Measurements from ENCODE around the gene CRPPA. TPM values are rescaled to one million over a fixed set of nuclear protein-coding genes. Genes with fewer than 3 reads are reported as not detected.

CRPPA gene
- total RNA-seq, 4 donors from 2014 or later = 3.9 to 6.3 (median 4.2) TPM

- Histone ChIP-seq H3K4me3 (no peak overlapping the region), H3K27me3 (no peaks in the 10 kb centered on the region), H3K4me1 (no peaks in the 10 kb centered on the region), H3K9me3 (no peaks in the 10 kb centered on the region), H3K36me3 (no peaks in the 10 kb centered on the region), H3K27ac (no peak overlapping the region)
- DNase-seq (ENCODE audit: low spot score in 2 of 2) = no peak
- WGBS, 2 donors = 77 to 83% methylated on average over 3 of the region's 3 CpGs
- TF ChIP-seq CTCF (IDR thresholded peaks at IDR 0.05) = no peak
Observed at GRCh38 chr7:16430133-16430532, 8.8 kb upstream of the CRPPA start.

GRCh38 chr7:16428672-16429071 is 7.3 kb upstream of the CRPPA start:
- Histone ChIP-seq H3K36me3 (no peaks in the 10 kb centered on the region), H3K4me3 (no peak overlapping the region), H3K27me3 (no peaks in the 10 kb centered on the region), H3K27ac (no peak overlapping the region), H3K4me1 (no peaks in the 10 kb centered on the region), H3K9me3 (no peaks in the 10 kb centered on the region)
- no peak for DNase-seq (ENCODE audit: low spot score in 2 of 2)
- WGBS, 2 donors = 60 to 67% methylated on average over 2 of the region's 2 CpGs
- TF ChIP-seq CTCF (IDR thresholded peaks at IDR 0.05) (no peak), EP300 (IDR thresholded peaks at IDR 0.05) (no peak), POLR2A (IDR thresholded peaks at IDR 0.05) (no peak)

- H3K36me3 ChIP-seq = no peaks in the 10 kb centered on the region
- no peaks in the 10 kb centered on the region for H3K9me3 ChIP-seq
- H3K27me3 ChIP-seq = no peaks in the 10 kb centered on the region
- H3K27ac ChIP-seq = no peak overlapping the region
- H3K4me3 ChIP-seq = no peak overlapping the region
- H3K4me1 ChIP-seq = no peaks in the 10 kb centered on the region
- DNase-seq (ENCODE audit: low spot score in 2 of 2) = no peak
- no peak for TF ChIP-seq EP300 (IDR thresholded peaks at IDR 0.05)
- no peak for TF ChIP-seq CTCF (IDR thresholded peaks at IDR 0.05)
- no peak for TF ChIP-seq POLR2A (IDR thresholded peaks at IDR 0.05)
Observed at GRCh38 chr7:16428182-16428581, 6.8 kb upstream of the CRPPA start.

- H3K36me3 ChIP-seq = no peaks in the 10 kb centered on the region
- no peak overlapping the region for H3K4me3 ChIP-seq
- H3K27ac ChIP-seq = no peak overlapping the region
- TF ChIP-seq POLR2A (IDR thresholded peaks at IDR 0.05) (no peak), EP300 (IDR thresholded peaks at IDR 0.05) (no peak), CTCF (IDR thresholded peaks at IDR 0.05) (no peak)
- peaks cover 0 to 22% (median 7%) of the 10 kb centered on the region in 4 donors for H3K4me1 ChIP-seq
- 35 to 38% methylated on average over 1 of the region's 1 CpG for WGBS, 2 donors
- DNase-seq (ENCODE audit: low spot score in 2 of 2) = no peak
- H3K27me3 ChIP-seq = no peaks in the 10 kb centered on the region
- H3K9me3 ChIP-seq = no peaks in the 10 kb centered on the region
Observed at GRCh38 chr7:16423761-16424160, 2.4 kb upstream of the CRPPA start.

- no peak for DNase-seq (ENCODE audit: low spot score in 2 of 2)
- WGBS, 2 donors = 94 to 100% methylated on average over 3 of the region's 3 CpGs
- TF ChIP-seq POLR2A (IDR thresholded peaks at IDR 0.05) = no peak
- TF ChIP-seq EP300 (IDR thresholded peaks at IDR 0.05) = no peak
- no peak for TF ChIP-seq CTCF (IDR thresholded peaks at IDR 0.05)
- Histone ChIP-seq H3K36me3 (no peaks in the 10 kb centered on the region), H3K27me3 (no peaks in the 10 kb centered on the region), H3K27ac (peak overlapping the region in 2 of 4 donors; percentile 96 to 99), H3K4me1 (peaks cover 0 to 22% (median 7%) of the 10 kb centered on the region in 4 donors), H3K4me3 (no peak overlapping the region), H3K9me3 (no peaks in the 10 kb centered on the region)
Observed at GRCh38 chr7:16422917-16423316, 1.6 kb upstream of the CRPPA start.

All from tibial nerve (tissue), 4 donors.